Gastroesophageal sphincter (tissue), 3 donors: ENCODE measurements around the gene EPB41L3.

Source experiments
- POLR2A ChIP-seq, 2 donors: fragments of 450-650 bp; IDR thresholded peaks; one replicate each; pipeline ENCODE4 v1.6.1; 2017; ENCODE audit warnings: antibody characterized with exemption in 2 of 2, mild to moderate bottlenecking in 2 of 2, moderate library complexity in 1 of 2
- TF ChIP-seq, protein P1 (sequence below), 4 experiments: fragments of 200-600 bp in 2 of 4; fragments of 450-650 bp in 2 of 4; sonication (generic) in 1 of 4; IDR thresholded peaks; one replicate each; pipeline ENCODE4 v1.5.1; 2017 to 2019; ENCODE audit warnings: antibody characterized with exemption in 4 of 4, mild to moderate bottlenecking in 2 of 4, moderate library complexity in 2 of 4

DNA sequence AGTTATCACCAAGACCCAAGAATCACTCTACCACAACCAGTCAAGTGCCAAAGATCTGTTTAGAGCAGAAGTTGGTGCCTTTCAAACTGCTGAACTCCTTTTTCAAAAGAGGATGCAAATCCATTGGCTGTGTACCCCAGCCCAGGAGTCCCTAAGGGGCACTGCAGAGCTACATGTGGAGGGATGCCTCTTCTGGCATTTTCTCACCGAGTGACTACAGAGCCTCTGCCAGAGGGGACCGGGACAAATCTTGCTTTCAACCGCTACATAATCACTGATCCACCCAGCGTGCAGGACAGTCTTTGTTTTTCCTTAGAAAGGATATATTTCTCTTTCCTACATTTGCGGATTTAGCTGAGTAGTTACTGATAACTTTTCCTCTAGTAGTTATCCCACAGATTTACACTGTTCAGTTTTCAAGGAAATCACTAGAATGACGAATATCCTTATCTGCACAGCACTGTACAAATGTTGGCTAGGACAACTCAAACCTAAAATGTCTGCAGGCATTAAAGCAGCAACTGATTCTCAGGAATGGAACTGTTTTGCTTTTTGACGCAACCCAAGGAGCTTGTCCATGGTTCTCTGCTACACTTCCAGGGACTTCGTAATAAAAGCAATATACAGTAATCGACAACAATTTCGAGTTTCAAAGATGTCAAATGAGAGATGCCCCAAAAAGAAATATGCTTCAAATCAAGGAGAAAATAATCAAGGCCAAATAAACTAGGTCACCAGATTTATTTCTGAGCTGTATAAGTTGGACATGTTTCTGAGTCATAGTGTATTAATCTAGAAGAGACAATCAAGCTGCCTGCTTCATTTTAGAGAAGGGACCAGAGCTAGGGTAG, 24.1 kb downstream of the EPB41L3 start:
- TF ChIP-seq, protein P1, sequence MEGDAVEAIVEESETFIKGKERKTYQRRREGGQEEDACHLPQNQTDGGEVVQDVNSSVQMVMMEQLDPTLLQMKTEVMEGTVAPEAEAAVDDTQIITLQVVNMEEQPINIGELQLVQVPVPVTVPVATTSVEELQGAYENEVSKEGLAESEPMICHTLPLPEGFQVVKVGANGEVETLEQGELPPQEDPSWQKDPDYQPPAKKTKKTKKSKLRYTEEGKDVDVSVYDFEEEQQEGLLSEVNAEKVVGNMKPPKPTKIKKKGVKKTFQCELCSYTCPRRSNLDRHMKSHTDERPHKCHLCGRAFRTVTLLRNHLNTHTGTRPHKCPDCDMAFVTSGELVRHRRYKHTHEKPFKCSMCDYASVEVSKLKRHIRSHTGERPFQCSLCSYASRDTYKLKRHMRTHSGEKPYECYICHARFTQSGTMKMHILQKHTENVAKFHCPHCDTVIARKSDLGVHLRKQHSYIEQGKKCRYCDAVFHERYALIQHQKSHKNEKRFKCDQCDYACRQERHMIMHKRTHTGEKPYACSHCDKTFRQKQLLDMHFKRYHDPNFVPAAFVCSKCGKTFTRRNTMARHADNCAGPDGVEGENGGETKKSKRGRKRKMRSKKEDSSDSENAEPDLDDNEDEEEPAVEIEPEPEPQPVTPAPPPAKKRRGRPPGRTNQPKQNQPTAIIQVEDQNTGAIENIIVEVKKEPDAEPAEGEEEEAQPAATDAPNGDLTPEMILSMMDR (IDR thresholded peaks at IDR 0.05), result no peak
- no peak for TF ChIP-seq POLR2A (IDR thresholded peaks at IDR 0.05)
